K562 (cell line): ENCODE measurements around the gene PSMA4. TPM values are rescaled to one million over a fixed set of nuclear protein-coding genes. Genes with fewer than 3 reads are reported as not detected.

Experiments
- AFF1 ChIP-seq, 2 experiments: fragments of 450-650 bp; IDR thresholded peaks; 2 replicates each; pipeline ENCODE4 v1.6.1; 2018; ENCODE audit warnings: mild to moderate bottlenecking in 2 of 2, low read depth in 1 of 2; ENCODE audit not compliant: partially characterized antibody in 2 of 2
- CGGBP1 ChIP-seq: fragments of 250-450 bp; sonication (Bioruptor Pico); IDR thresholded peaks from 2 replicates; pipeline ENCODE4 v1.9.0; 2021; ENCODE audit warnings: mild to moderate bottlenecking
- FOXM1 ChIP-seq, 2 experiments: fragments of 450-650 bp in 1 of 2; sonication (generic) in 1 of 2; formaldehyde crosslinking in 1 of 2; IDR thresholded peaks; 2 replicates each; pipeline versions ENCODE4 v1.6.1 to v1.9.0; 2017 to 2022; ENCODE audit warnings: low read depth in 2 of 2, mild to moderate bottlenecking in 2 of 2, missing genetic modification reagents in 1 of 2, moderate library complexity in 1 of 2
- HNRNPUL1 ChIP-seq: fragments of 200-400 bp; formaldehyde crosslinking; IDR thresholded peaks from 2 replicates; pipeline ENCODE4 v1.6.1; 2017; ENCODE audit warnings: low read length
- KHSRP ChIP-seq: fragments of 450-650 bp; IDR thresholded peaks from 2 replicates; pipeline ENCODE4 v1.6.1; 2017
- MNT ChIP-seq, 2 experiments: fragments of 450-650 bp; conservative IDR thresholded peaks; 2 replicates each; pipeline ENCODE4 v1.6.1; 2017; ENCODE audit warnings: mild to moderate bottlenecking in 2 of 2, moderate library complexity in 2 of 2
- POLR2H ChIP-seq: IDR thresholded peaks from 2 replicates; pipeline ENCODE4 v1.6.1; 2016; ENCODE audit warnings: missing genetic modification characterization, low read depth, mild to moderate bottlenecking, control low read depth, missing compliant biosample characterization, moderate library complexity
- PRDM10 ChIP-seq: fragments of 450-650 bp; IDR thresholded peaks from 2 replicates; pipeline ENCODE4 v1.6.1; 2018; ENCODE audit not compliant: partially characterized antibody
- TAF1 ChIP-seq: IDR thresholded peaks from 2 replicates; pipeline ENCODE4 v1.6.1; 2011; ENCODE audit warnings: mild to moderate bottlenecking, low read length, moderate library complexity; ENCODE audit not compliant: insufficient read depth, control insufficient read depth, severe bottlenecking; ENCODE audit errors: extremely low read depth
- TFAP4 ChIP-seq: sonication (generic); formaldehyde crosslinking; IDR thresholded peaks from 2 replicates; pipeline ENCODE4 v1.8.0; 2022; ENCODE audit warnings: missing genetic modification reagents, mild to moderate bottlenecking, moderate library complexity, borderline replicate concordance
- ZNF280A ChIP-seq: fragments of 450-650 bp; IDR thresholded peaks from 2 replicates; pipeline ENCODE4 v1.6.1; 2018; ENCODE audit warnings: mild to moderate bottlenecking, low read depth; ENCODE audit not compliant: partially characterized antibody
- ZNF316 ChIP-seq: fragments of 450-650 bp; IDR thresholded peaks from 2 replicates; pipeline ENCODE4 v1.6.1; 2016
- polyA plus RNA-seq, 8 experiments: library from polyadenylated mRNA; depleted of rRNA in 4 of 8; stranded (reverse) in 5 of 8; unstranded in 3 of 8; fragments of >200 nt; fragmentation: Nextera tagmentation in 2 of 8; fragmentation: Illumina TruSeq in 1 of 8; extraction: Ambion mirVana in 2 of 8; extraction: Trizol in 1 of 8; gene quantifications; 2 replicates each; pipeline versions ENCODE4 v1.2.1 to v1.2.3, GENCODE V29; 2011 to 2014; ENCODE audit warnings: inconsistent platforms in 1 of 8, missing spikeins in 1 of 8
- total RNA-seq, 7 experiments: library from RNA; depleted of rRNA in 6 of 7; stranded (reverse); fragments of >200 nt in 6 of 7; fragmentation: Illumina TruSeq in 2 of 7; extraction: Trizol in 2 of 7; gene quantifications; 2 replicates each; pipeline versions ENCODE4 v1.2.1 to v1.2.3, GENCODE V29; 2011 to 2021; ENCODE audit warnings: low replicate concordance in 1 of 7

Gene PSMA4
- total and polyA plus RNA-seq, 9 of the 15 experiments (the other 6 are each of a cell fraction or from before 2014, with no cell fraction given), result 304 to 1,857 (median 666) TPM

GRCh38 chr15:78540141-78540870, at the start of gene PSMA4 (continued):
- TF ChIP-seq ZNF280A (no peak), TAF1 (peak; percentile 93), KHSRP (no peak), POLR2H (tag) (peak; percentile 85), TFAP4 (CRISPR knock-in tag) (peak; percentile 63), FOXM1 (IDR thresholded peaks at IDR 0.05; ENCODE audit: low read depth) (no peak), FOXM1 (CRISPR knock-in tag; IDR thresholded peaks at IDR 0.05; ENCODE audit: low read depth) (0 out of 2 replicates have a peak, but pooled peaks have one; percentile 38), HNRNPUL1 (no peak), PRDM10 (peak; percentile 68), AFF1 (IDR thresholded peaks at IDR 0.05; ENCODE audit: low read depth in 1 of 2, partially characterized antibody in 2 of 2) (peak in 1 of 2 experiments; percentile 56), CGGBP1 (CRISPR knock-in tag) (no peak), ZNF316 (peak; percentile 60), MNT (conservative IDR thresholded peaks at IDR 0.05) (peak; percentile 52 to 69)
